ENCODE measurements around the gene CCL27.

Gene CCL27, protein sequence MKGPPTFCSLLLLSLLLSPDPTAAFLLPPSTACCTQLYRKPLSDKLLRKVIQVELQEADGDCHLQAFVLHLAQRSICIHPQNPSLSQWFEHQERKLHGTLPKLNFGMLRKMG

GRCh38 chr9:34662526-34663302 is at the start of gene CCL27:
CCL27 (minus strand) TSS chr9:34662657; CDS start chr9:34662633, 24 bp downstream.
- Histone ChIP-seq H3K4me1 (ENCODE audit: insufficient read depth, insufficient read length) (peaks cover 4% of the 10 kb centered on the region), H3K27me3 (ENCODE audit: insufficient read depth, insufficient read length) (no peaks in the 10 kb centered on the region), H3K4me3 (ENCODE audit: insufficient read length, low read depth) (no peak within 1 kb of the TSS), H3K36me3 (ENCODE audit: insufficient read depth, insufficient read length, low read length) (peaks cover 16% of the 10 kb centered on the region), H3K9ac (ENCODE audit: insufficient read length, low read depth) (no peak within 1 kb of the TSS), H3K9me3 (ENCODE audit: insufficient read depth, low read length) (no peaks in the 10 kb centered on the region)
- no peak for DNase-seq (ENCODE audit: low read depth, low spot score)
- TF ChIP-seq YY1 (IDR thresholded peaks at IDR 0.05; ENCODE audit: insufficient read depth, insufficient read length) (no peak), SUZ12 (IDR thresholded peaks at IDR 0.05; ENCODE audit: extremely low read depth, insufficient read depth, insufficient read length) (no peak), ZNF274 (IDR thresholded peaks at IDR 0.05; ENCODE audit: low read depth, low read length) (no peak)

DNA sequence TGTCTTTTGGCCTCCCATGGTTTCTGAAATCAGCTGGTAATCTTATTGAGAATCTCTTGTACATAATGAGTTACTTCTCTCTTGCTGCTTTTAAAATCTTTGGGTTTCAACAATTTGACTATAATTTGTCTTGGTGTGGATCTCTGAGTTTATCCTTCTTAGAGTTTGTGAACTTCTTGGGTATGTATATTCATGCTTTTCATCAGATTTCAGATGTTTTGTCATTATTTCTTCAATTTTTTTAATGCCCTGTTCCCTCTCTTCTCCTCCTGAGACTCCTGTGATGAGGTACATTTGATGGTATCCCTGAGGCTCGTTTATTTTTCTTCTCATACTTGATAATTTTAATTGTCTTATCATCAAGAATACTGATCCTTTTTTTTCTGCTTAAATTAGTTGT is 49.7 kb upstream of the CCL27 start:
- Histone ChIP-seq H3K9me3 (ENCODE audit: insufficient read depth, low read length) (no peaks in the 10 kb centered on the region), H3K9ac (ENCODE audit: insufficient read length, low read depth) (no peak overlapping the region), H3K36me3 (ENCODE audit: insufficient read depth, insufficient read length, low read length) (no peaks in the 10 kb centered on the region), H3K4me3 (ENCODE audit: insufficient read length, low read depth) (no peak overlapping the region), H3K4me1 (ENCODE audit: insufficient read depth, insufficient read length) (no peaks in the 10 kb centered on the region), H3K27me3 (ENCODE audit: insufficient read depth, insufficient read length) (no peaks in the 10 kb centered on the region)
- TF ChIP-seq ZNF274 (IDR thresholded peaks at IDR 0.05; ENCODE audit: low read depth, low read length) = no peak
- TF ChIP-seq SUZ12 (IDR thresholded peaks at IDR 0.05; ENCODE audit: extremely low read depth, insufficient read depth, insufficient read length) = no peak
- TF ChIP-seq YY1 (IDR thresholded peaks at IDR 0.05; ENCODE audit: insufficient read depth, insufficient read length) = no peak
- no peak for DNase-seq (ENCODE audit: low read depth, low spot score)

- Histone ChIP-seq H3K9me3 (ENCODE audit: insufficient read depth, low read length) (no peaks in the 10 kb centered on the region), H3K4me3 (ENCODE audit: insufficient read length, low read depth) (no peak within 1 kb of the TSS), H3K9ac (ENCODE audit: insufficient read length, low read depth) (no peak within 1 kb of the TSS), H3K27me3 (ENCODE audit: insufficient read depth, insufficient read length) (no peaks in the 10 kb centered on the region), H3K4me1 (ENCODE audit: insufficient read depth, insufficient read length) (no peaks in the 10 kb centered on the region), H3K36me3 (ENCODE audit: insufficient read depth, insufficient read length, low read length) (no peaks in the 10 kb centered on the region)
- DNase-seq (ENCODE audit: low read depth, low spot score) = no peak
- TF ChIP-seq SUZ12 (IDR thresholded peaks at IDR 0.05; ENCODE audit: extremely low read depth, insufficient read depth, insufficient read length) (no peak), YY1 (IDR thresholded peaks at IDR 0.05; ENCODE audit: insufficient read depth, insufficient read length) (no peak), ZNF274 (IDR thresholded peaks at IDR 0.05; ENCODE audit: low read depth, low read length) (no peak)
Observed at GRCh38 chr9:34710023-34710422, 47.6 kb upstream of the CCL27 start, which contains the start of gene CCL21. CCL21 (minus strand) TSS chr9:34710136; CDS start chr9:34710066, 70 bp downstream.

- TF ChIP-seq SUZ12 (IDR thresholded peaks at IDR 0.05; ENCODE audit: extremely low read depth, insufficient read depth, insufficient read length) (no peak), YY1 (IDR thresholded peaks at IDR 0.05; ENCODE audit: insufficient read depth, insufficient read length) (no peak), ZNF274 (IDR thresholded peaks at IDR 0.05; ENCODE audit: low read depth, low read length) (no peak)
- Histone ChIP-seq H3K4me1 (ENCODE audit: insufficient read depth, insufficient read length) (no peaks in the 10 kb centered on the region), H3K9ac (ENCODE audit: insufficient read length, low read depth) (no peak overlapping the region), H3K36me3 (ENCODE audit: insufficient read depth, insufficient read length, low read length) (no peaks in the 10 kb centered on the region), H3K27me3 (ENCODE audit: insufficient read depth, insufficient read length) (no peaks in the 10 kb centered on the region), H3K9me3 (ENCODE audit: insufficient read depth, low read length) (0 out of 2 replicates have a peak, but pooled peaks cover 1% of the 10 kb centered on the region), H3K4me3 (ENCODE audit: insufficient read length, low read depth) (no peak overlapping the region)
- DNase-seq (ENCODE audit: low read depth, low spot score) = no peak
Observed at GRCh38 chr9:34709196-34709978, 46.9 kb upstream of the CCL27 start.

- Histone ChIP-seq H3K9me3 (ENCODE audit: insufficient read depth, low read length) (peaks cover 19% of the 10 kb centered on the region; the same call in 1 of the 2 replicates), H3K4me3 (ENCODE audit: insufficient read length, low read depth) (no peak overlapping the region), H3K9ac (ENCODE audit: insufficient read length, low read depth) (no peak overlapping the region), H3K27me3 (ENCODE audit: insufficient read depth, insufficient read length) (no peaks in the 10 kb centered on the region), H3K36me3 (ENCODE audit: insufficient read depth, insufficient read length, low read length) (no peaks in the 10 kb centered on the region), H3K4me1 (ENCODE audit: insufficient read depth, insufficient read length) (no peaks in the 10 kb centered on the region)
- DNase-seq (ENCODE audit: low read depth, low spot score) = no peak
- TF ChIP-seq ZNF274 (IDR thresholded peaks at IDR 0.05; ENCODE audit: low read depth, low read length) = no peak
Observed at GRCh38 chr9:34707130-34707529, 44.7 kb upstream of the CCL27 start.

GRCh38 chr9:34701769-34702736 is 39.6 kb upstream of the CCL27 start:
- peak; percentile 61 for DNase-seq (ENCODE audit: low read depth, low spot score)
- TF ChIP-seq SUZ12 (IDR thresholded peaks at IDR 0.05; ENCODE audit: extremely low read depth, insufficient read depth, insufficient read length) (no peak), YY1 (IDR thresholded peaks at IDR 0.05; ENCODE audit: insufficient read depth, insufficient read length) (no peak), ZNF274 (IDR thresholded peaks at IDR 0.05; ENCODE audit: low read depth, low read length) (no peak)
- H3K9ac ChIP-seq (ENCODE audit: insufficient read length, low read depth) = peak overlapping the region; percentile 74
- peaks cover 35% of the 10 kb centered on the region for H3K27me3 ChIP-seq (ENCODE audit: insufficient read depth, insufficient read length)
- no peaks in the 10 kb centered on the region for H3K36me3 ChIP-seq (ENCODE audit: insufficient read depth, insufficient read length, low read length)
- peak overlapping the region; percentile 46 for H3K4me3 ChIP-seq (ENCODE audit: insufficient read length, low read depth)
- no peaks in the 10 kb centered on the region for H3K4me1 ChIP-seq (ENCODE audit: insufficient read depth, insufficient read length)
- H3K9me3 ChIP-seq (ENCODE audit: insufficient read depth, low read length) = peaks cover 19% of the 10 kb centered on the region; the same call in 1 of the 2 replicates

All from NT2/D1 (cell line).